RPMI7951 (cell line): ENCODE data around the gene FTHL17. TPM values are rescaled to one million over a fixed set of nuclear protein-coding genes. Genes with fewer than 3 reads are reported as not detected.

Experiments used
- DNase-seq: peaks from one replicate; pipeline ENCODE4 v3.0.0-alpha.2; 2012; ENCODE audit warnings: low read depth
- total RNA-seq: library from RNA; depleted of rRNA; stranded (reverse); fragments of >200 nt; shearing (Covaris generic); gene quantifications from 2 replicates; pipeline ENCODE4 v1.2.3, GENCODE V29; 2014; rRNA removed

Gene FTHL17
- not detected in 2 replicates for total RNA-seq

GRCh38 chrX:31071725-31072124 is at the start of gene FTHL17:
Gene FTHL17, minus strand, starts transcription at chrX:31072041. Its CDS starts 88 bp downstream, at chrX:31071953.
- DNase-seq, result no peak

GRCh38 chrX:31117266-31117665 is 45.4 kb upstream of the FTHL17 start:
- no peak for DNase-seq

- DNase-seq, result no peak
Measured at GRCh38 chrX:31115398-31115797, 43.6 kb upstream of the FTHL17 start.

- DNase-seq, result no peak
Measured at GRCh38 chrX:31114858-31115257, 43.0 kb upstream of the FTHL17 start.

GRCh38 chrX:31112226-31112999 is 40.6 kb upstream of the FTHL17 start:
- DNase-seq, result no peak

GRCh38 chrX:31110657-31111056 is 38.8 kb upstream of the FTHL17 start:
- no peak for DNase-seq

- DNase-seq, result peak; percentile 18
Measured at GRCh38 chrX:31099536-31100090, 27.8 kb upstream of the FTHL17 start.

GRCh38 chrX:31098079-31098478 is 26.2 kb upstream of the FTHL17 start:
- DNase-seq, result no peak

- no peak for DNase-seq
Measured at GRCh38 chrX:31093639-31093975, 21.8 kb upstream of the FTHL17 start.

GRCh38 chrX:31092970-31093638 is 21.3 kb upstream of the FTHL17 start:
- DNase-seq, result no peak

- DNase-seq, result peak; percentile 3
Measured at GRCh38 chrX:31092476-31092875, 20.6 kb upstream of the FTHL17 start.

GRCh38 chrX:31091819-31092218 is 20.0 kb upstream of the FTHL17 start:
- no peak for DNase-seq

GRCh38 chrX:31074522-31074921 is 2.7 kb upstream of the FTHL17 start:
- DNase-seq, result no peak

- no peak for DNase-seq
Measured at GRCh38 chrX:31071262-31071661, 579 bp downstream of the FTHL17 start.

GRCh38 chrX:31070057-31070468 is 1.8 kb downstream of the FTHL17 start:
- DNase-seq, result no peak

- no peak for DNase-seq
Measured at GRCh38 chrX:31063114-31063513, 8.7 kb downstream of the FTHL17 start.

GRCh38 chrX:31061091-31061490 is 10.8 kb downstream of the FTHL17 start:
- no peak for DNase-seq

- DNase-seq, result no peak
Measured at GRCh38 chrX:31060016-31060415, 11.8 kb downstream of the FTHL17 start.

GRCh38 chrX:31058284-31058683 is 13.6 kb downstream of the FTHL17 start:
- no peak for DNase-seq

- DNase-seq, result no peak
Measured at GRCh38 chrX:31057691-31058090, 14.2 kb downstream of the FTHL17 start.

- DNase-seq, result no peak
Measured at GRCh38 chrX:31057291-31057690, 14.6 kb downstream of the FTHL17 start.

- DNase-seq, result no peak
Measured at GRCh38 chrX:31053621-31054020, 18.2 kb downstream of the FTHL17 start.

- DNase-seq, result no peak
Measured at GRCh38 chrX:31039327-31039711, 32.5 kb downstream of the FTHL17 start.
